Measurements from ENCODE around the gene PPM1A. TPM values are rescaled to one million over a fixed set of nuclear protein-coding genes. Genes with fewer than 3 reads are reported as not detected.

Gene PPM1A
- total and polyA plus RNA-seq, 2 of the 13 experiments (the other 11 are each of a cell fraction or from before 2014, with no cell fraction given) = 23.3 to 29.8 TPM

DNA sequence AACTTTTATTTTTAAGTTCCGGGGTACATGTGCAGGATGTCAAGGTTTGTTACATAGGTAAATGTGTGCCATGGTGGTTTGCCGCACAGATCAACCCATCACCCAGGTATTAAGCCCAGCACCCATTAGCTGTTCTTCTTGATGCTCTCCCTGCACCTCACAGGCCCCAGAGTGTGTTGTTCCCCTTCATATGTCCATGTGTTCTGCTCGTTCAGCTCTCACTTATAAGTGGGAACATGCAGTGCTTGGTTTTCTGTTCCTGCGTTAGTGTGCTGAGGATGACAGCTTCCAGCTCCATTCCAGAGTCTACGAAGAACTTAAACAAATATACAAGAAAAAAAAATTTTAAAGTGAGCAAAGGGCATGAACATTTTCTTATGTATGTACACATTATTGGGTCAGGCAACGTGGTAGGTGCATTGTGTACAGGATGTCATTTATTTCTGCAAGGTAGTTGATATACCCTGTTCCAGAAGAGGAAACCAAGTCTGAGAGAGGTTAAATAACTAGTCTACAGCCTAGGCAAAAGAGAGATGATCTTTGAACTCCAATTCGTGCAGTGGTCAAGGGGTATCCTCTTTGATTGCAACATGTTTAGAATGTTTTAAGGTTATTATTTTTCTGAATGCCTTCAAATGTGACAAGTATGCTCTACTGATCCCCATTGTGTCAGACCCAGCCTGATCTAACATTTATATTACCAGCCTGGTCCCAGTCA is 8.7 kb upstream of the PPM1A start:
- ATAC-seq (peak; percentile 62), FAIRE-seq (no peak), DNase-seq (ENCODE audit: low spot score) (no peak)
- H3K4me2 ChIP-seq (ENCODE audit: low read depth, low read length) = peak overlapping the region; percentile 37
- H3K79me2 ChIP-seq (ENCODE audit: insufficient read depth, low read length) = no peaks in the 10 kb centered on the region
- POLR2A ChIA-PET = interaction anchor here (1.7 kb wide), 1 partner anchor 8 kb away, joined by 12 read pairs; the partner anchor contains the start of gene PPM1A
- H3K4me1 ChIP-seq (ENCODE audit: insufficient read depth, low read length) = peaks cover 24% of the 10 kb centered on the region
- WGBS (ENCODE audit: low lambda C conversion rate) = 27% methylated on average over 7 of the region's 7 CpGs
- H3K27me3 ChIP-seq (ENCODE audit: control insufficient read depth in 1 of 2, insufficient read depth in 2 of 2, low read length in 2 of 2) = no peaks in the 10 kb centered on the region
- H3K27ac ChIP-seq (ENCODE audit: extremely low read length, insufficient read depth, low read length) = no peak overlapping the region
- in situ Hi-C loops (cut with HindIII; ENCODE audit: extremely low pct_ligation_motif_present, low pct_unique_long_range_greater_than_20kb) = no loop called here
- no peaks in the 10 kb centered on the region for H4K20me1 ChIP-seq (ENCODE audit: insufficient read depth, low read length)
- intact Hi-C loops (cut with micrococcal nuclease; ENCODE audit: unreplicated experiment) = no loop called here
- CTCF ChIA-PET (ENCODE audit: low intra/inter-chr PET ratio, low total read pairs) = no interaction called here
- no peaks in the 10 kb centered on the region for H3K9me3 ChIP-seq (ENCODE audit: low read length)
- no peak overlapping the region; a peak in 1 of 6 replicates for H3K4me3 ChIP-seq (replicated peaks in 1 of 3; ENCODE audit: insufficient read depth in 1 of 3, low read depth in 2 of 3, low read length in 3 of 3)
- no TSS peak for BruUV-seq (replicated peaks)
- no peak overlapping the region for H3K9ac ChIP-seq (ENCODE audit: insufficient read depth, low read depth, low read length)
- no peaks in the 10 kb centered on the region for H3K36me3 ChIP-seq (replicated peaks in 1 of 2; ENCODE audit: control insufficient read depth in 1 of 2, insufficient read depth in 2 of 2, low read length in 2 of 2)
- H2AFZ ChIP-seq (ENCODE audit: low read length) = no peak overlapping the region
- no peak for TF ChIP-seq RFX5 (IDR thresholded peaks at IDR 0.05; ENCODE audit: low read depth, low read length)
- TF ChIP-seq, protein P1, sequence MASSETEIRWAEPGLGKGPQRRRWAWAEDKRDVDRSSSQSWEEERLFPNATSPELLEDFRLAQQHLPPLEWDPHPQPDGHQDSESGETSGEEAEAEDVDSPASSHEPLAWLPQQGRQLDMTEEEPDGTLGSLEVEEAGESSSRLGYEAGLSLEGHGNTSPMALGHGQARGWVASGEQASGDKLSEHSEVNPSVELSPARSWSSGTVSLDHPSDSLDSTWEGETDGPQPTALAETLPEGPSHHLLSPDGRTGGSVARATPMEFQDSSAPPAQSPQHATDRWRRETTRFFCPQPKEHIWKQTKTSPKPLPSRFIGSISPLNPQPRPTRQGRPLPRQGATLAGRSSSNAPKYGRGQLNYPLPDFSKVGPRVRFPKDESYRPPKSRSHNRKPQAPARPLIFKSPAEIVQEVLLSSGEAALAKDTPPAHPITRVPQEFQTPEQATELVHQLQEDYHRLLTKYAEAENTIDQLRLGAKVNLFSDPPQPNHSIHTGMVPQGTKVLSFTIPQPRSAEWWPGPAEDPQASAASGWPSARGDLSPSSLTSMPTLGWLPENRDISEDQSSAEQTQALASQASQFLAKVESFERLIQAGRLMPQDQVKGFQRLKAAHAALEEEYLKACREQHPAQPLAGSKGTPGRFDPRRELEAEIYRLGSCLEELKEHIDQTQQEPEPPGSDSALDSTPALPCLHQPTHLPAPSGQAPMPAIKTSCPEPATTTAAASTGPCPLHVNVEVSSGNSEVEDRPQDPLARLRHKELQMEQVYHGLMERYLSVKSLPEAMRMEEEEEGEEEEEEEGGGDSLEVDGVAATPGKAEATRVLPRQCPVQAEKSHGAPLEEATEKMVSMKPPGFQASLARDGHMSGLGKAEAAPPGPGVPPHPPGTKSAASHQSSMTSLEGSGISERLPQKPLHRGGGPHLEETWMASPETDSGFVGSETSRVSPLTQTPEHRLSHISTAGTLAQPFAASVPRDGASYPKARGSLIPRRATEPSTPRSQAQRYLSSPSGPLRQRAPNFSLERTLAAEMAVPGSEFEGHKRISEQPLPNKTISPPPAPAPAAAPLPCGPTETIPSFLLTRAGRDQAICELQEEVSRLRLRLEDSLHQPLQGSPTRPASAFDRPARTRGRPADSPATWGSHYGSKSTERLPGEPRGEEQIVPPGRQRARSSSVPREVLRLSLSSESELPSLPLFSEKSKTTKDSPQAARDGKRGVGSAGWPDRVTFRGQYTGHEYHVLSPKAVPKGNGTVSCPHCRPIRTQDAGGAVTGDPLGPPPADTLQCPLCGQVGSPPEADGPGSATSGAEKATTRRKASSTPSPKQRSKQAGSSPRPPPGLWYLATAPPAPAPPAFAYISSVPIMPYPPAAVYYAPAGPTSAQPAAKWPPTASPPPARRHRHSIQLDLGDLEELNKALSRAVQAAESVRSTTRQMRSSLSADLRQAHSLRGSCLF (CRISPR knock-in tag; IDR thresholded peaks at IDR 0.05; ENCODE audit: borderline replicate concordance) = no peak
- TF ChIP-seq EP300 (IDR thresholded peaks at IDR 0.05; ENCODE audit: low read depth in 2 of 2, low read length in 2 of 2) = no peak
- no peak for TF ChIP-seq EP300 (CRISPR knock-in tag; IDR thresholded peaks at IDR 0.05; ENCODE audit: borderline replicate concordance)
- TF ChIP-seq TBL1XR1 (IDR thresholded peaks at IDR 0.05; ENCODE audit: borderline replicate concordance, low read length, partially characterized antibody) = no peak
- TF ChIP-seq, protein P2, sequence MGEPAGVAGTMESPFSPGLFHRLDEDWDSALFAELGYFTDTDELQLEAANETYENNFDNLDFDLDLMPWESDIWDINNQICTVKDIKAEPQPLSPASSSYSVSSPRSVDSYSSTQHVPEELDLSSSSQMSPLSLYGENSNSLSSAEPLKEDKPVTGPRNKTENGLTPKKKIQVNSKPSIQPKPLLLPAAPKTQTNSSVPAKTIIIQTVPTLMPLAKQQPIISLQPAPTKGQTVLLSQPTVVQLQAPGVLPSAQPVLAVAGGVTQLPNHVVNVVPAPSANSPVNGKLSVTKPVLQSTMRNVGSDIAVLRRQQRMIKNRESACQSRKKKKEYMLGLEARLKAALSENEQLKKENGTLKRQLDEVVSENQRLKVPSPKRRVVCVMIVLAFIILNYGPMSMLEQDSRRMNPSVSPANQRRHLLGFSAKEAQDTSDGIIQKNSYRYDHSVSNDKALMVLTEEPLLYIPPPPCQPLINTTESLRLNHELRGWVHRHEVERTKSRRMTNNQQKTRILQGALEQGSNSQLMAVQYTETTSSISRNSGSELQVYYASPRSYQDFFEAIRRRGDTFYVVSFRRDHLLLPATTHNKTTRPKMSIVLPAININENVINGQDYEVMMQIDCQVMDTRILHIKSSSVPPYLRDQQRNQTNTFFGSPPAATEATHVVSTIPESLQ (CRISPR knock-in tag; conservative IDR thresholded peaks at IDR 0.05) = no peak
- no peak for TF ChIP-seq JARID2 (CRISPR knock-in tag; IDR thresholded peaks at IDR 0.05; ENCODE audit: insufficient replicate concordance)
- TF ChIP-seq, protein P3, sequence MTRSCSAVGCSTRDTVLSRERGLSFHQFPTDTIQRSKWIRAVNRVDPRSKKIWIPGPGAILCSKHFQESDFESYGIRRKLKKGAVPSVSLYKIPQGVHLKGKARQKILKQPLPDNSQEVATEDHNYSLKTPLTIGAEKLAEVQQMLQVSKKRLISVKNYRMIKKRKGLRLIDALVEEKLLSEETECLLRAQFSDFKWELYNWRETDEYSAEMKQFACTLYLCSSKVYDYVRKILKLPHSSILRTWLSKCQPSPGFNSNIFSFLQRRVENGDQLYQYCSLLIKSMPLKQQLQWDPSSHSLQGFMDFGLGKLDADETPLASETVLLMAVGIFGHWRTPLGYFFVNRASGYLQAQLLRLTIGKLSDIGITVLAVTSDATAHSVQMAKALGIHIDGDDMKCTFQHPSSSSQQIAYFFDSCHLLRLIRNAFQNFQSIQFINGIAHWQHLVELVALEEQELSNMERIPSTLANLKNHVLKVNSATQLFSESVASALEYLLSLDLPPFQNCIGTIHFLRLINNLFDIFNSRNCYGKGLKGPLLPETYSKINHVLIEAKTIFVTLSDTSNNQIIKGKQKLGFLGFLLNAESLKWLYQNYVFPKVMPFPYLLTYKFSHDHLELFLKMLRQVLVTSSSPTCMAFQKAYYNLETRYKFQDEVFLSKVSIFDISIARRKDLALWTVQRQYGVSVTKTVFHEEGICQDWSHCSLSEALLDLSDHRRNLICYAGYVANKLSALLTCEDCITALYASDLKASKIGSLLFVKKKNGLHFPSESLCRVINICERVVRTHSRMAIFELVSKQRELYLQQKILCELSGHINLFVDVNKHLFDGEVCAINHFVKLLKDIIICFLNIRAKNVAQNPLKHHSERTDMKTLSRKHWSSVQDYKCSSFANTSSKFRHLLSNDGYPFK (CRISPR knock-in tag; IDR thresholded peaks at IDR 0.05; ENCODE audit: borderline replicate concordance) = no peak
- TF ChIP-seq ZNF598 (CRISPR knock-in tag; IDR thresholded peaks at IDR 0.05; ENCODE audit: borderline replicate concordance) = no peak
- TF ChIP-seq HNF4A (CRISPR knock-in tag; IDR thresholded peaks at IDR 0.05) = peak; percentile 52
- TF ChIP-seq, protein P4, sequence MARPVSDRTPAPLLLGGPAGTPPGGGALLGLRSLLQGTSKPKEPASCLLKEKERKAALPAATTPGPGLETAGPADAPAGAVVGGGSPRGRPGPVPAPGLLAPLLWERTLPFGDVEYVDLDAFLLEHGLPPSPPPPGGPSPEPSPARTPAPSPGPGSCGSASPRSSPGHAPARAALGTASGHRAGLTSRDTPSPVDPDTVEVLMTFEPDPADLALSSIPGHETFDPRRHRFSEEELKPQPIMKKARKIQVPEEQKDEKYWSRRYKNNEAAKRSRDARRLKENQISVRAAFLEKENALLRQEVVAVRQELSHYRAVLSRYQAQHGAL (CRISPR knock-in tag; IDR thresholded peaks at IDR 0.05; ENCODE audit: not compliant biosample characterization) = no peak
- TF ChIP-seq SNAI1 (CRISPR knock-in tag; IDR thresholded peaks at IDR 0.05; ENCODE audit: borderline replicate concordance) = no peak
